Measurements from ENCODE around the gene ABCG5.

The ABCG5 gene

GRCh38 chr2:43841949-43842865, 3.6 kb upstream of the ABCG5 start:
- no peak for DNase-seq

- DNase-seq = no peak
These were observed 2.3 kb upstream of the ABCG5 start for GRCh38 chr2:43840965-43841364.

GRCh38 chr2:43839776-43840564, 1.3 kb upstream of the ABCG5 start:
- DNase-seq = no peak

GRCh38 chr2:43837831-43838559, 644 bp downstream of the ABCG5 start:
- DNase-seq = no peak

GRCh38 chr2:43837033-43837432, 1.6 kb downstream of the ABCG5 start:
- DNase-seq = no peak

- no peak for DNase-seq
These were observed 6.2 kb downstream of the ABCG5 start for GRCh38 chr2:43832457-43832856.

- no peak for DNase-seq
These were observed 6.9 kb downstream of the ABCG5 start for GRCh38 chr2:43831543-43832294.

GRCh38 chr2:43826305-43827250, 12.1 kb downstream of the ABCG5 start:
- no peak for DNase-seq

GRCh38 chr2:43825841-43826240, 12.8 kb downstream of the ABCG5 start:
- DNase-seq = no peak

- DNase-seq = no peak
These were observed 13.6 kb downstream of the ABCG5 start for GRCh38 chr2:43824951-43825493.

- no peak for DNase-seq
These were observed 14.1 kb downstream of the ABCG5 start for GRCh38 chr2:43824512-43824911.

- DNase-seq = no peak
These were observed 14.9 kb downstream of the ABCG5 start for GRCh38 chr2:43823751-43824150.

GRCh38 chr2:43822839-43823238, 15.8 kb downstream of the ABCG5 start:
- DNase-seq = no peak

- no peak for DNase-seq
These were observed 19.0 kb downstream of the ABCG5 start for GRCh38 chr2:43819491-43820163.

GRCh38 chr2:43818761-43819160, 19.9 kb downstream of the ABCG5 start:
- DNase-seq = peak; percentile 6

- DNase-seq = no peak
These were observed 23.9 kb downstream of the ABCG5 start for GRCh38 chr2:43814711-43815110.

- no peak for DNase-seq
These were observed 25.7 kb downstream of the ABCG5 start for GRCh38 chr2:43812947-43813346.

GRCh38 chr2:43812006-43812405, 26.6 kb downstream of the ABCG5 start:
- no peak for DNase-seq

GRCh38 chr2:43810888-43811287, 27.8 kb downstream of the ABCG5 start:
- no peak for DNase-seq

GRCh38 chr2:43810452-43810851, 28.2 kb downstream of the ABCG5 start:
- DNase-seq = no peak

- no peak for DNase-seq
These were observed 32.0 kb downstream of the ABCG5 start for GRCh38 chr2:43806719-43807031.
